ENCODE results near the gene SDK2.

The SDK2 gene

GRCh38 chr17:73286863-73287296 is 357.4 kb downstream of the SDK2 start:
- TF ChIP-seq, protein P1, sequence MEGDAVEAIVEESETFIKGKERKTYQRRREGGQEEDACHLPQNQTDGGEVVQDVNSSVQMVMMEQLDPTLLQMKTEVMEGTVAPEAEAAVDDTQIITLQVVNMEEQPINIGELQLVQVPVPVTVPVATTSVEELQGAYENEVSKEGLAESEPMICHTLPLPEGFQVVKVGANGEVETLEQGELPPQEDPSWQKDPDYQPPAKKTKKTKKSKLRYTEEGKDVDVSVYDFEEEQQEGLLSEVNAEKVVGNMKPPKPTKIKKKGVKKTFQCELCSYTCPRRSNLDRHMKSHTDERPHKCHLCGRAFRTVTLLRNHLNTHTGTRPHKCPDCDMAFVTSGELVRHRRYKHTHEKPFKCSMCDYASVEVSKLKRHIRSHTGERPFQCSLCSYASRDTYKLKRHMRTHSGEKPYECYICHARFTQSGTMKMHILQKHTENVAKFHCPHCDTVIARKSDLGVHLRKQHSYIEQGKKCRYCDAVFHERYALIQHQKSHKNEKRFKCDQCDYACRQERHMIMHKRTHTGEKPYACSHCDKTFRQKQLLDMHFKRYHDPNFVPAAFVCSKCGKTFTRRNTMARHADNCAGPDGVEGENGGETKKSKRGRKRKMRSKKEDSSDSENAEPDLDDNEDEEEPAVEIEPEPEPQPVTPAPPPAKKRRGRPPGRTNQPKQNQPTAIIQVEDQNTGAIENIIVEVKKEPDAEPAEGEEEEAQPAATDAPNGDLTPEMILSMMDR (IDR thresholded peaks at IDR 0.05; ENCODE audit: extremely low read depth, insufficient read depth, missing control alignments): no peak
- in situ Hi-C loops (cut with MboI; ENCODE audit: low pct_unique_long_range_greater_than_20kb, low sequenced_read_pairs, unreplicated experiment): no loop called here
- no peak for DNase-seq (ENCODE audit: low spot score)

DNA sequence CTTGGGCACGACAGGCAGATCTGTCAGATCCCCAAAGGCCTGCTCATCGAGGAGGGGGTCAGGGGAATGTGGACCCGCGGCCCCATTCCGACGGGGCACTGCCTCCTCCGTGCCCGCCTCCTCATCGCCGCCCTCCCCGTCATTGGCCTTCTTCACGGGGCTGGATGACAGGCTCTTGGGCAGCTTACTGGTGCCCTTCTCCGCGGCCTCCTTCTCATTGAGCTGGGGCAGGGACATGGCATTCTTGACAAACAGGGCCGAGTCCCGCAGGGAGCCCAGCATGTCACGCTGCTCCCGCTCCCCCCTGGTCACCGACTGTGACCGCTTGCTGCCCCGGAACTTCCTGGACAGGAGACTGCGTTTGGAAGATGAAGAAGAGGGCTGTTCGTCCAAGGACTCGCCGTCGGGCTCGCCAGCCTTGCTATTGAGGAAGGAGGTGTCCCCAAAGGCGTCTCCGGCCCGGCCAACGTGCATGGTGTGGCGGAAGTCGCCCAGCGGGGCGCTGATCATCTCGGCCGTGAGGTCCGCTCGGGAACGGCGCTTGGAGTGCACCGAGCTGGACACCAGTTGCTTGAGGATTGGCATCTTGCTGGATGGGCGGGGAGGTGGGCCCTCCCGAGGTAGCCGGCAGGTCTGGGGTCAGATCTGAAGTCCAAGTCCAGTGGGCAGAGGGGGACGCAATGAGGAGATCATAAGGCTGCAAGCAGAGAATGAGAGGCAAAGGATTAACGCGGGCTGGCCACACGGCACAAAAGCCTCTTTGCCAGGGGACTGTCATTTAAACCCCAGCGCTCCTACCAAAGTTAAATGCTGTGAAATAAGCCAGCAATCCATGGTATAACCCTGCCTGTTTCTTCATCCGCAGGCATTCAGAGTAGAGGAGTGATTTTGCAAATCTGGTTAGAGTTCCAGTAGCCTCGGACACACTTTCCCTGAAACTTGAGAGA is 358.1 kb downstream of the SDK2 start:
- TF ChIP-seq, protein P1 (IDR thresholded peaks at IDR 0.05; ENCODE audit: extremely low read depth, insufficient read depth, missing control alignments): no peak
- in situ Hi-C loops (cut with MboI; ENCODE audit: low pct_unique_long_range_greater_than_20kb, low sequenced_read_pairs, unreplicated experiment): no loop called here
- no peak for DNase-seq (ENCODE audit: low spot score)

DNA sequence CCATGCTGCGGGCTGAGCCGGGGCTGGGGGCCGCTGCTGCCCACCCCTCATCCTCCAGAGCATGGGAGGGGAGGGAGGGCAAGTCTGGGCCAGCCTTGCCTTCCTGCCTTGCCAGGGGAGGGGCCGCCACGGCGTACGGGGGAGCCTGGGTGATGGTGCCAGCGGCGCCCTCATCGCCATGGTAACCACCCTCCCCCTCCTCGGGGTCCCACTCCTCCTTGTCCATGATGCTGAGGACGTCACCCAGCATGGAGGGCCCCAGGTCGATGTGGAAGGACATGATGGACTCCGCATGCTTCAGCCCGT is 358.7 kb downstream of the SDK2 start:
- no peak for DNase-seq (ENCODE audit: low spot score)
- in situ Hi-C loops (cut with MboI; ENCODE audit: low pct_unique_long_range_greater_than_20kb, low sequenced_read_pairs, unreplicated experiment): no loop called here
- TF ChIP-seq, protein P1 (IDR thresholded peaks at IDR 0.05; ENCODE audit: extremely low read depth, insufficient read depth, missing control alignments): no peak

DNA sequence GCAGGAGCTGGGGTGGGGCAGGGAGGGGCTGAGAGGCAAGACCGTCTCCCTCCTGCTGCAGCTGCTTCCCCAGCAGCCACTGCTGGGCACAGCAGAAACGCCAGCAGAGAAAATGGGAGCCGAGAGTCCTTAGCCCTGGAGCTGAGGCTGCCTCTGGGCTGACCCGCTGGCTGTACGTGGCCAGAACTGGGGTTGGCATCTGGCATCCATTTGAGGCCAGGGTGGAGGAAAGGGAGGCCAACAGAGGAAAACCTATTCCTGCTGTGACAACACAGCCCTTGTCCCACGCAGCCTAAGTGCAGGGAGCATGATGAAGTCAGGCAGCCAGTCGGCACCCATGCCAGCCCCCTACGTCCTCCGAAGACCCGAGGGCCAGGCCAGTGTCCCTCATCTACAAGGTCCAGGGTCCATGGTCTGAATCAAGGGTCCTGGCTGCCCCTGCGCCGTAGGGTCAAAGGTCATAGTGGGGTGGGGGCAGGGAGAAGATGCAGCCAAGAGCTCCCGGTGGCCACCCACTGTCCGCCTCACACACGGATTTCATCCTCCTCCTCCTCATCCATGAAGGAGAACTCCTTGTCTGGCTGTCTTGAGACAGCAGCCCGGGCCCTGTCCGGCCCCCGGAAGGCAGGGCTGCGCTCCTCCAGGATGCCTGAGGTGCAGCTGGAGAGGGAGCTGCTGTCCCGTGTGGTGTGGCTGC is 359.2 kb downstream of the SDK2 start:
- DNase-seq (ENCODE audit: low spot score): no peak
- in situ Hi-C loops (cut with MboI; ENCODE audit: low pct_unique_long_range_greater_than_20kb, low sequenced_read_pairs, unreplicated experiment): no loop called here
- TF ChIP-seq, protein P1 (IDR thresholded peaks at IDR 0.05; ENCODE audit: extremely low read depth, insufficient read depth, missing control alignments): no peak

Measured in GM13977 (cell line).